GM21825 (cell line): ENCODE results near the gene SUPT3H.
"Not testable (repeated sequence)": the region's sequence is repeated elsewhere in the genome, so short reads cannot be mapped to it uniquely, and the experiment has no call there.

Experiments
- ATAC-seq: cut with Tn5 transposase; IDR thresholded peaks from one replicate; pipeline ENCODE4 v1.9.1; 2021; ENCODE audit warnings: mild to moderate bottlenecking, moderate library complexity; ENCODE audit not compliant: unreplicated experiment

The SUPT3H gene

DNA sequence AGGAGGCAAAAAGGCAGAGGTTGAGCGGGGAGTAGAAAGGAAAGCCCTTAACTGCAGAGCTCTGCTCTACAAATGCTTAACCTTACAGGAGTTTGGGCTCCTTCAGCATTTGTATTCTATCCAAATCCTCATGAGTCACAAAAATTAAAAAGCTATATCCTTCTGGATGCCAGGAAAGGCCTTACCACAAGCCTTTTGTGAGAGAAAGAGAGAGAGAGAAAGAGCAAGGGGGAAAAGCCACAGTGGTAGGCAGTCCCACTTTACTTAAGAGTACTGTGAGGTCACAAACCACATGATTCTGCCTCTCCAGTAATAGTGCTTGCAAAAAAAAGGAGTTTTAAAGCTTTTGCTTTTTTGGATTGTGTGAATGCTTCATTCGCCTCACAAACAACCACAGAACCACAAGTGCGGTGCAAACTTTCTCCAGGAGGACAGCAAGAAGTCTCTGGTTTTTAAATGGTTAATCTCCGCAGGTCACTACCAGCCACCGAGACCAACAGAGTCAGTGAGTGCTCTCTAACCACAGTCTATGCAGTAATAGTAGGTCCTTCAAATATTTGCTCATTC, 49.7 kb downstream of the SUPT3H start, which contains the start of gene RUNX2:
TSS of gene RUNX2 (plus strand) at position 375 of the 567 bp plus-strand sequence. CDS start 397 bp downstream, outside the sequence.
- no peak for ATAC-seq

DNA sequence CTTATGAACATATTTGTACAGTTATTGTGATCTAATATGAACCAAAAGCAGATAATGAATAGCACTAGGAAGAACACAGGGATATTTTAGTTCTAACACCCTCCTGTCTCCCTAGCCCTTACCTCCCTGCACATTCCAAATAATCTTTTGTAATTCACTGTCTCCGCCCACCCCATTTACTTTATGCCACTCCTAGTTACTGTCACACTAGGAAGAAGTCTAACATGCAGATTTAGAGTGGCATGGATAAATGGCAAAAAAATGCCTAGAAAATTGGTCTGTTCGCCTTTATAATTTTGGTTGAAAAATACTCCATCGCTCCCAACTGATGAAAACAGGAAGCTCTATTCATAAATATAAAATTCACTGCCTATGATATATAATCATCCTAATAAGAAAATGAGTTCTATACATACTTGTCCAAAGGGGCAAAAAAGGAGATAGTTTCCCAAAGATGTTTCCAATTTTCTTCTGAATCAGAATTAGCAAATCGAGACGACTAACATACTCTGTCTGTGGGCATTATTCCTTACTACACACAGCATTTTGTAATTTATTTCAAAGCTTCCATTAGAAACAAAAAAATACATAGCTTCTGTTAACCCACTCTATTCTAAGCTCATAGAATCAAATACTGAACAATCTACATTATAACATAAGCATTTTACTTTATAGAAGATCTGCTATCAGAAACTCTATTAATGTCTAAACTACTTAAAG, 50.9 kb downstream of the SUPT3H start:
- no peak for ATAC-seq

DNA sequence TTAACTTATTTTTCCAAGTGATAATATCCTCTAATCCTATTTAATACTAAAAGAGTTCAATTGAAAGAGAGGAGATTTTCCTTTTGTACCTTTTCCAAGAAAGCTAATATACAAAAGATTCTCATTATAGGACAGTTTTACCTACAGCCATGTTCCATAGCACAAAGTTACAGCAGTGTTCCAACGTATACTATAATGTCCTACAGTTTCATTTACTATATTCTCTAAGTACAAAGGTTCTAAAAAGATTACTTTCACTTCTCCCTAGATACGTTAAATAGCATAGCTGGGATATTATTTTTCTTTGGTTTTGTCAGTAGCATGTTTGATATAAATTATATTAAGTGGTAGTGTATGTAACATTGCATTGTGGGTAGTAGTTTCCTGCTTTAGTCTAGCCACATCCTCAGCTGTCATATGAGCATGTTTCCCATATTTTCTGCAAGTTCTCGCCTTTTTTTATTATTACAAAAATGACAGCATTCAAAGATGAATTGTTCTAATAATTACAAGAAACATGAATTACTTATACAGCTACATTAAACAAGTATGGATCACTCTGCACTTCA, 54.0 kb downstream of the SUPT3H start:
- ATAC-seq, result no peak

DNA sequence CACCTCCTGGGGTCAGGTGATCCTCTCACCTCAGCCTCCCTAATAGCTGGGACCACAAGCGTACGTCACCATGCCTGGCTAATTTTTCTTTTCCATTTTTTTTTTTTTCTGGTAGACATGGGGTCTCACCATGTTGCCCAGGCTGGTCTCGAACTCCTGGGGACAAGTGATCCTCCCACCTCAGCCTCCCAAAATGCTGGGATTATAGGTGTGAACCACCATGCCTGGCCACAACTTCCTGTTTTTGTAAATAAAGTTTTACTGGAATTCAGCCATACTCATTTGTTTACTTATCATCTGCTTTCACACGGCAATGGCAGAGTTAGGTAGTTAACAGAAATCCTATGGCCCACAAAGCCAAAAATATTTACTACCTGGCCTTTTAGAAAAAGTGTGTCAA, 57.4 kb downstream of the SUPT3H start:
- no peak for ATAC-seq

DNA sequence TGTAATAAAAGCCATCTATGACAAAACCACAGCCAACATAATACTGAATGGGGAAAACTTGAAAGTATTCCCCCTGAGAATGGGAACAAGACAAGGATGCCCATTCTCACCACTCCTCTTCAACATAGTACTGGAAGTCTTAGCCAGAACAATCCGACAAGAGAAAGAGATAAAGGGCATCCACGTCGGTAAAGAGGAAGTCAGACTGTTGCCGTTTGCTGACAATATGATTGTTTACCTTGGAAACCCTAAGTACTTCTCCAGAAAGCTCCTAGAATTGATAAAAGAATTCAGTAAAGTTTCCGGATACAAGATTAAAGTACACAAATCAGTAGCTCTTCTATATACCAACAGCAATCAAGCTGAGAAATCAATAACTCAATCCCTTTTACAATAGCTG, 63.6 kb downstream of the SUPT3H start:
- no peak for ATAC-seq

DNA sequence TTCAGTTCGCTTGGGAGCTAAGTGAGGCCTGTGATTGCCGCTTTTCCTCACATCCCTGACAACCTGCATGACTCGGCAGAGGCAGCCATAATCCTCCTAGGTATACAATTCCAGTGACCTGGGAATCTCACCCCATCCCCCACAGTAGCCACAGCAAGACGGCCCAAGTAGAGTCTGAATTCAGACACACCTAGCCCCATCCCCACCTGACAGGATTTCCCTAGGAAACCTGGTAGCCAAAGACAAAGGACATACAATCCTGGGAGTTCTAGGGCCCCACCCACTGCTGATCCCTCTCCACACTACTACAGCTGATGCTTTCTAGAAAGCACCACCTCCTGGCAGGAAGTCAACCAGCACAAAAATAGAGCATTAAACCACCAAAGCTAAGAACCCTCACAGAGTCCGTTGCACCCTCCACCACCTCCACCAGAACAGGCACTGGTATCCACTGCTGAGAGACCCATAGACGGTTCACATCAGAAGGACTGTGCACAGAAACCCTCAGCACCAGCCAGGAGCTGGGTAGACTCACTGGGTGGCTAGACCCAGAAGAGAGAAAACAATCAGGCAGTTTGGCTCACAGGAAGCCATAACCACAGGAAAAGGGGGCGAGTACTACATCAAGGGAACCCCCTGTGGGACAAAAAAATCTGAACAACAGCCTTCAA, 67.5 kb downstream of the SUPT3H start:
- no peak for ATAC-seq

DNA sequence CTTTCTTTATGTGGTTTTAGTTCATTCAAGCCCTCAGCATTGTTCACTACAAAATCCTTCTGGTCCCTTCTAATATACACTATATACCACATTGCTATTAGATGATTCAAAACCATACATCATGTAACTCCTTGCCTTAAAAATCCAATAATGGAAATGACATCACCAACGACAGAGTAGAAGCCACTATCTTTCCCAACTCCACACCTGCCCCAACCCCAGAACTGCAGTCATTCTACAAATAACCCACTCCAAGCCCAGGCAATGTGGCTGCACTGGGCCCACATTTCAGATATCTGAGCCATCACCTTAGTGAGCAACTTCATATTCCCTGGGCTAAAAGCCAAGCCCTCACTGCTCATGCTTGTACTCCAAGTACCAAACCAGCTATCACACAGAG, 72.2 kb downstream of the SUPT3H start:
- ATAC-seq, result no peak

DNA sequence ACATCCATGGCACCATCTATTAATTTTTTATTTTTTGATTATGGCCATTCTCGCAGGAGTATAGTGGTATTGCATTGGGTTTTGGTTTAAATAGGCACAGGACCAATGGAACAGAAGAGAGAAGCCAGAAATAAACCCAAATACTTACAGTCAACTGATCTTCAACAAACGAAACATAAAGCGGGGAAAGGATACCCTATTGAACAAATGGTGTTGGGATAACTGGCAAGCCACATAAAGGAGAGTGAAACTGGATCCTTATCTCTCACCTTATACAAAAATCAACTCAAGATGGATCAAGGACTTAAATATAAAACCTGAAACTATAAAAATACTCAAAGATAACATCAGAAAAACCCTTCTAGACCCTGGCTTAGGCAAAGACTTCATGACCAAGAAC, 74.9 kb downstream of the SUPT3H start:
- ATAC-seq, result no peak

DNA sequence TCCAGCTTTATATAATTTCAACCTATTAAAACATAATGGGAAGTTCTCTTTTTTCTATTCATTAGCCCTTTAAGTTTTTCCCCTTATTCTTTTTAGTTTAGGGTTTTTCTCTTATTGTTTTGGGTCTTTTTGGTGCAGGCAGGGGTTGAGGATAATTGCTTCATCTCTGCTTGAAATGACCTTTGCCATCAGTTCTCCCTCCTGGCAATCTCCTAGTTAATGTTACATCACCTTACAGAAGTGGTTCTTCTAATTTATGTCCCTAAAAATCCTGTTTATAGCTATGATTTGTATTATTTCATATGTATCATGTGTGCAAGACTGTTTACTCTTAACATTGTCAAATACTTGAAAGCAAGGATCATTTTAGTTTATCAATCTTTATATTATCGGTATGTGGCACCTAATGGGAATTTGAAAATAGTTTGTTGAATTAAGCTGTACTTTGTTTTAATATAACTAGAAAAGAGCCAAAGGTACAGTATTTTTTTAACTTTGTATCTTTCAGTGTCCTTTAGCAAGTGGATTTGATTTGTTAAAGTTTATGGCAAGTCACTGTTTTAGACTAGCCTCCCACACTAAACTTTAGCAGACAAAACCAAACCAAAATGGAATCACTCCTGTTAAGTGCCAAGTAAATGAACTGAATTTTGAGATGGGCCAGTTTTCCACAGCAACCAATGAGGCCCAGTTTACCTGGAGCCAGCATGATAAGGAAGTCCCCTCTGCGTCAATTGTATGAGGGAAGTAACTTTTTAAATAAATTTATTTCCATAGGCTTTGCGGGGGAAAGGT, 76.2 kb downstream of the SUPT3H start:
- no peak for ATAC-seq

DNA sequence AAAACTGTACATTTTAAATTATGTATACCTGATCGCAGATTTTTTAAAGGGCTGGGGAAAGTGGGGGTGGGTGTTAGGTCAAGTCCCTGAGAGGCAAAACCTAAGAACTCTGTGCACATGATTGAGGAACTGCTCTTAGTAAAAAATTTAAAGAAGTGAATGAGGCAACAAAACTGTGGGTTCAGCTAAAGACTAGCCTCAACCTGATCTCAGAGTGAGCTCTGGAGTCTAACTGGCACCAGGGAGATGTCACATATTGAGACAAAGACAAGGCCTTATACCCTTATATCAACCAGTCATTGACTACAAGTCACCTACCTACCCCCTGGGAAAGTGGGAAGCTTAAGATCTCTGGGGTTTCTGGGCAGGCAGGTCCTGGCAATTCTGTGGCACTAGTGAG, 77.0 kb downstream of the SUPT3H start:
- ATAC-seq, result no peak

DNA sequence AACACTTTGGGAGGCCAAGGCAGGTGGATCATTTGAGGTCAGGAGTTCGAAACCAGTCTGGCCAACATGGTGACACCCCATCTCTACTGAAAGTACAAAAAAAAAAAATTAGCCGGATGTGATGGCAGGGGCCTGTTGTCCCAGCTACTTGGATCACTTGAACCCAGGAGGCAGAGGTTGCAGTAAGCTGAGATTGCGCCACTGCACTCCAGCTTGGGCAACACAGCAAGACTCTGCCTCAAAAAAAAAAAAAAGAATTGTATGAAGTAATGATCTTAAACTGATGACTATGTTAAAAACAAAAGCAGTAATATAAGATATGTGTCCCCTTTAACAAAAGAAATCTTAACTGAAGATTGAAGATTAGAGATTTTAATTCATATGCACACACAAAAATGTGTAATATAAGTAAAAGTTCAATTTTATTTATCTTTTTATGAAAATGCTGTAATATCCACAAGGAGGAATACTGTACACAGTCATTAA, 78.6 kb downstream of the SUPT3H start:
- ATAC-seq, result no peak

DNA sequence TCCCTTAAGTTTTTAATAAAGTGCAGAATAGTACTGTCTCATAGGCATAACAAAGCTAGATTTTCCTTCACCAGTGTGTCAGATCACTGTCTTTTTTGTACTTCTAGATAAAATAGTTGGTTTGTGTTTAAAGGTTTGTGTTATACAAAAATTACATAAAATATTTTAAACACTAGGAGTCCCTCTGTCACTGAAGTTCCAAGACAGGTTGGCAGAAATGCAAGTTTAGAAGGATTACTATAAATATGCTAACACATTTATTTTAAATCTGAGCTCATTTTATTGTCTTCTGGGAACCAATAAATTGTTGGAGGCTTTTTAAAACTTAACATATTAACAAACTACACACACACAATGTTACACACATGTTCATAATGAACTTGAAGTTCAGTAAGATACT, 80.4 kb downstream of the SUPT3H start:
- ATAC-seq, result no peak

DNA sequence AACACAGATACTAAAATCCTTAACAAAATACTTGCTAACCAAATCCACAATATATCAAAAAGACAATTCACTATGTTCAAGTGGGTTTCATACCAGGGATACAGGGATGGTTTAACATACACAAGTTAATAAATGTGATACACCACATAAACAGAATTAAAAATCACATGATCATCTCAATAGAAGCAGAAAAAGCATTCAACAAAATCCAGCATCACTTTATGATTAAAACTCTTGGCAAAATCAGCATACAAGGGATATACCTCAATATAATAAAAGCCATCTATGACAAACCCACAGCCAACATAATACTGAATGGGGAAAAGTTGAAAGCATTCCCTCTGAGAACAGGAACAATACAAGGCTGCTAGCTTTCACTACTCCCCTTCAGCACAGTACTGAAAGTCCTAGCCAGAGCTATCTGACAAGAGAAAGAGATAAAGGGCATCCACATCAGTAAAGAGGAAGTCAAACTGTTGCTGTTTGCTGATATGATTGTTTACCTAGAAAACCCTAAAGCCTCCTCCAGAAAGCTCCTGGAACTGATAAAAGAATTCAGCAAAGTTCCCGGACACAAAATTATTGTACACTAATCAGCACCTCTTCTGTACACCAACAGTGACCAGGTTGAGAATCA, 83.6 kb downstream of the SUPT3H start:
- ATAC-seq, result not testable (repeated sequence)

DNA sequence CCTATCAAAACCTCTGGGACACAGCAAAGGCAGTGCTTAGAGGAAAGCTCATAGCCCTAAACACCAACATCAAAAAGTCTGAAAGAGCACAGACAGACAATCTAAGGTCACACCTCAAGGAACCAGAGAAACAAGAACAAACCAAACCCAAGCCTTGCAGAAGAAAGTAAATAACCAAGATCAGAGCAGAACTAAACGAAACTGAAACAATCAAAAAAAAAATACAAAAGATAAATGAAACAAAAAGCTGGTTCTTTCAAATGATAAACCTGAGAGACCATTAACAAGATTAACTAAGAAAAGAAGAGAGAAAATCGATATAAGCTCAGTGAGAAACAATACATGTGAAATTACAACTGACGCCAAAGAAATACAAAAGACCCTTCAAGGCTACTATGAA, 84.4 kb downstream of the SUPT3H start:
- ATAC-seq, result no peak

DNA sequence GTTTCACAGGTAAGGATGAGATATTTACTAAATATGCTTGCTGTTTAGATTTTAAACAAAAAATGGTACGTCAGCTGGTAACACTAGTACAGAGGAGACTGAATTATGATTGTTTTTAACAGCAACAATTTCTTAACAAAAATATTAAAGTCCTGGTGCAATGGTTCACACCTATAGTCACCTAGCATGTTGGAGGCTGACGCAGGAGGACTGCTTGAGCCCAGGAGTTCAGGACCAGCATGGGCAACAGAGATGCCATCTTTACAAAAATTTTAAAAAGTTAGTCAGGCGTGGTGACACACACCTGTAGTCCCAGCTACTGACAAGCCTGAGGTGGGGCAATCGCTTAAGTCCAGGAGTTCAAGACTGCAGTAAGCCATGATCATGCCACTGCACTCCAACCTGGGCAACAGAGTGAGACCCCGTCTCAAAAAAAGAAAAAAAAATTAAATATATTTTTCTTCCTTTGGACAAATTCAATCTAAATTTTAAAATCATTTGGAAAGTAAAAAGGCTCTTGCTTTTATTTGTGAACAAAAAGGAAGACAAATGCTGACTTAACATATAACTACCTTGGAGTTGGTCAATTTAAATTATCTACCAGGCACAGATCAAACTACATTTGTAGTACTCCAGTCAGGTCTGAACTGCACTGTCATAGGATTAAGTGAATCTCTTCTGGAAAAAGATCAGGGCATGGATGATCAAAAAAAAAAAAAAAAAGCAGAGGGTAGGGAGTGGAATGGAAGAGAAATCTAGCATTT, 87.8 kb downstream of the SUPT3H start:
- no peak for ATAC-seq

DNA sequence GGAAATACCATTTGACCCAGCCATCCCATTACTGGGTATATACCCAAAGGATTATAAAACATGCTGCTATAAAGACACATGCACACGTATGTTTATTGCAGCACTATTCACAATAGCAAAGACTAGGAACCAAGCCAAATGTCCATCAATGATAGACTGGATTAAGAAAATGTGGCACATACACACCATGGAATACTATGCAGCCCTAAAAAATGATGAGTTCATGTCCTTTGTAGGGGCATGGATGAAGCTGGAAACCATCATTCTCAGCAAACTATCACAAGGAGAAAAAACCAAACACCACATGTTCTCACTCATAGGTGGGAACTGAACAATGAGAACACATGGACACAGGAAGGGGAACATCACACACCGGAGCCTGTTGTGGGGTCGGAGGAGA, 91.0 kb downstream of the SUPT3H start:
- ATAC-seq, result not testable (repeated sequence)

DNA sequence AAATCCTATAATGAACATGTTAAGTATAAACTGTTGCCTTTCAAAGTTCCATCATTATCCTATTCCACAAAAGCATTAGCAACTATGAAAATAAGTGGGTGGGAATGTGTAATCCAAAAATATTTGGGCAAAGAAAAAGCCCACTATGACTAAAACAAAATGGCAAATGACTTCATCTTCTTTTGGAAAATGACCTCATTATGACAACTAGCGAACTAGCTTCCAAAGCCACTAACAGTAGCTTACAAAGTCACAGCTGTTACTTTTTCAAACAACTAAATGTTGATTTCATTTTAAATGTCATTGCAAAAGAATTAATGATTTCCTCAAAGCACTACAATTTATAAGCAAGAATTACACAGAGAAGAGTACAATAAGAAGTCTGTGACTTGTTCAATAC, 99.4 kb downstream of the SUPT3H start:
- no peak for ATAC-seq

DNA sequence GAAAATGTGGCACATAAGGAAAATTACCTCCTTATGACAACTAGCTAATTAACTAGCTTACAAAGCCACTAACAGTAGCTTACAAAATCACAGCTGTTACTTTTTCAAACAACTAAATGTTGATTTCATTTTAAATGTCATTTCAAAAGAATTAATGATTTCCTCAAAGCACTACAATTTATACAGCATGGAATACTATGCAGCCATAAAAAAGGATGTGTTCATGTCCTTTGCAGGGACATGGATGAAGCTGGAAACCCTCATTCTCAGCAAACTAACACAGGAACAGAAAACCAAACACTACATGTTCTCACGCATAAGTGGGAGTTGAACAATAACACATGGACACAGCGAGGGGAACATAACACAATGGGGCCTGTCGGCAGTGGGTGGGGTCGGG, 100.0 kb downstream of the SUPT3H start:
- ATAC-seq, result not testable (repeated sequence)

DNA sequence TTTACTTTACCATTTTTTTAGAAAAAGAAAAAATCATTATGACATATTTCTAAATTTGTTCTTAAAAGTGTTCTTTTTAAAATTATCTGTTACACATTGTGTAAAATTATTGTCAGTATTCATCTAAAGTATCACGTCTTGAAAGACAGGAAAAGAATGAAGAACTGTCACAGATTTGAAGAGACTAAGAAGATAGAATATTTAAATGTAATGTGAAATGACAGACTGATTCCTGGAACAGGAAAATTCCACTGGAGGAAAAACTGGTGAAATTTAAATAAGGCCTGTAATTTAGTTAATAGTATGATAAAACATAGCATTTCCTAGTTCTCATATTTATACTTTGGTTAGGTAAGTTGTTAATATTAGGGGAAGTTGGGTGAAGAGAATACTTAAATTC, 102.4 kb downstream of the SUPT3H start:
- no peak for ATAC-seq

DNA sequence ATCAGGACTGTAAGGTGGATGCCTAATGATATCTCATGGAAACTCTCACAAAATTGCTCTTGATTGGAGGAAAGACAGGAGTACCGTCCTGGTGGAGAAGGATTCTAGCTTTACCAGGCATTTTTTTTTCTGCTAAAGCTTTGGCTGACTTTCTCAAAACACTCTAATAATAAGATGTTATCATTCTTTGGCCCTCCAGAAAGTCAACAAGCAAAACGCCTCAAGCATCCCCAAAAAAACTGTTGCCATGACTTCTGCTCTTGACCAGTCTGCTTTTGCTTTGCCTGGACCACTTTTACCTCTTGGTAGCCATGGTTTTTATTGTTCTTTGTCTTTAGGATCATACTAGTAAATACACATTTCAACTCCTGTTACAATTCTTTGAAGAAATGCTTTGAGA, 105.1 kb downstream of the SUPT3H start:
- no peak for ATAC-seq
